Amygdala (tissue), 56 donors: Measurements from ENCODE around the gene CD247.

Experiments used
- DNase-seq, 56 donors: peaks; one replicate each; lab custom pipeline; 2025; lab: John Stamatoyannopoulos, UW

Gene CD247

DNA sequence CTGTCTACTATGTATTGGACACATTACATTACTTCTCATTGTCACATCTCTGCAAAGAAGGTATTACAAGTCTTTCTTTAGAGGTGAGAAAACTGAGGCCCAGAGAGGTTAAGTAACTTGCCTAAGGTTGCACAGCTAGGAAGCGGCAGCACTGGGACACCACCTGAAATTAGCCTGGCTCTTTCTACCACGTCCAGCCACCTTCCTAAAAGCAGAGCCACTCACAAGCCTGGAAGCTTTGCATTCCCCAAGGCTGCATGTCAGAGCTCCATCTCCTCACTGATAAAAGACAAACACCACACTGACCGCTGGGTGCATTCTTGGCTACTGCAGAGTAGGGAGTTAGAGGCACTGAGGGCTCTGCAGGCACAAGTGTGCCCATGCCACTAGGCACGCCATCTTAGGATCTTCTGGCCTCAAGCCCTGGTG, 2.4 kb downstream of the CD247 start:
- DNase-seq: no peak

DNA sequence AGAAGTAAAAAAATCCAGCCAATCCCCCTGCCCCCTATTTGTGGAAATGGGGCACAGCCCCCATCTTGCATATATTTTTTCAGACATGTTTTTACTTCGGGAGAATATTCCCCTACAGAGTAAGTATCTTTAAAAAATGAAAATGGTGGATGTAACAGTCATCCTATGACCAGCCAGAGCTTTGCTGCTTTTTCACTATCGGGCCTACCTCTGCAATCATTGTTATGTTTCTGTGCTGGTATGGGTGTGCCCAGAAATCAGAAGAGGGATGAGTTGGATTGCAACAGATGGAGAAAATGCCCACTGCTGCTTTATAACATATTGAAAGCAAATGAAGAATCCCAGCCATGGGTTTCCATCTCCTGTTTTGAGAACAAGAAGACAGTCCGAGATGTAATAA, 2.9 kb downstream of the CD247 start:
- DNase-seq: no peak

GRCh38 chr1:167514288-167514687, 4.0 kb downstream of the CD247 start:
- DNase-seq: no peak

GRCh38 chr1:167512046-167512654, 6.2 kb downstream of the CD247 start:
- DNase-seq: no peak

GRCh38 chr1:167511374-167511986, 6.8 kb downstream of the CD247 start:
- DNase-seq: no peak

GRCh38 chr1:167510881-167511280, 7.4 kb downstream of the CD247 start:
- no peak for DNase-seq

DNA sequence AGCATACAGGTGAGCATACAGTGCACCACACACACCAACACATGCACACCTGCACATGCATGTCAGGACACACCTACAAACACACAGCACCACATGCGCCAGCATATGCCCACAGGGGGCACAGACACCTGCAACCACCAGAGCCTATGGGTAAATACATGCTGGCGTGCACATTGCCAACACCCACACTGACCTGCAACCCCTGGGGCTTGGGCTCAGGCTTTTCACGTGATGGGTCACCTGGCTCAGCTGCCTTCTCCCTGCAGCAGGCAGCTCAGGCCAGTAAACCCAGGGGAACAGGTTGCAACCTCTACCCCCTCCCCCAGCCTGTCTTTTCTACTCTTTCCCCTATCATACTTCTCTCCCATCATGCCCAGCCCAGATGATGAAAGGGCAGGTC, 8.1 kb downstream of the CD247 start:
- no peak for DNase-seq

- no peak for DNase-seq
Measured at GRCh38 chr1:167509587-167509986, 8.7 kb downstream of the CD247 start.

DNA sequence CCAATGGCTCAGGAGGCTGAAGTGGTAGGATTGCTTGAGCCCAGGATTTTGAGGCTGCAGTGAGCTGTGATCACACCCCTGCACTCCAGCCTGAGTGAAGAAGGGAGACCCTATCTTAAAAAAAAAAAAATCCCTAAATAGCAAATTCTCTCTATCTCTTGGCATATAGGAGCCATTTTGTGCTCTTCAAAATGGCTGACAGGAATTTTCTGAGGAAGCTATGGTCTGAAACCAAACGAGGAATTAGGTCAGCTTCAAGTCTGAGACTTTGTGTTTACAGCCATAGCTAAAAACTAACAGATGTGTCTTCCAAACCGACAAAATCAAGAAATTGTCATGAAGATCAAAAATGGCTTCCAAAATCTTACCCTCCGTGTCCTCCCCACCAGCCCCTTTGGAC, 10.6 kb downstream of the CD247 start:
- no peak for DNase-seq

DNA sequence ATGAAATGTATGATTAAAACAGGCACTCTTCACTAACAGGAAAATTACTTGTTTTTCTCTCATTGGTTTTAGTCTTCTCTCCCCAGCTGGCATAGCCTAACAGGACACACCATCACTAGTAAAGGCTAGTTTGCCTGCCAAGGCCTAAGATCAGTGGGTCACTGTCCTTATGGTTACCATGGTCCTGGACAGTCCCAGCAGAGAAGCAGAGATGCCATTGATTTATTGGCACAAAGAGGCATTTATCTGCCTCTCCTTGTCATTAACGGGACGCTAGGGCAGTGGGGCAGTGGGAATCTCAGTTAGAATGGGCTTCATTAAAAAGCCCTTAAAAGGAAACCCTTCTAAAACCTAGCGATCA, 13.9 kb downstream of the CD247 start:
- no peak for DNase-seq

DNA sequence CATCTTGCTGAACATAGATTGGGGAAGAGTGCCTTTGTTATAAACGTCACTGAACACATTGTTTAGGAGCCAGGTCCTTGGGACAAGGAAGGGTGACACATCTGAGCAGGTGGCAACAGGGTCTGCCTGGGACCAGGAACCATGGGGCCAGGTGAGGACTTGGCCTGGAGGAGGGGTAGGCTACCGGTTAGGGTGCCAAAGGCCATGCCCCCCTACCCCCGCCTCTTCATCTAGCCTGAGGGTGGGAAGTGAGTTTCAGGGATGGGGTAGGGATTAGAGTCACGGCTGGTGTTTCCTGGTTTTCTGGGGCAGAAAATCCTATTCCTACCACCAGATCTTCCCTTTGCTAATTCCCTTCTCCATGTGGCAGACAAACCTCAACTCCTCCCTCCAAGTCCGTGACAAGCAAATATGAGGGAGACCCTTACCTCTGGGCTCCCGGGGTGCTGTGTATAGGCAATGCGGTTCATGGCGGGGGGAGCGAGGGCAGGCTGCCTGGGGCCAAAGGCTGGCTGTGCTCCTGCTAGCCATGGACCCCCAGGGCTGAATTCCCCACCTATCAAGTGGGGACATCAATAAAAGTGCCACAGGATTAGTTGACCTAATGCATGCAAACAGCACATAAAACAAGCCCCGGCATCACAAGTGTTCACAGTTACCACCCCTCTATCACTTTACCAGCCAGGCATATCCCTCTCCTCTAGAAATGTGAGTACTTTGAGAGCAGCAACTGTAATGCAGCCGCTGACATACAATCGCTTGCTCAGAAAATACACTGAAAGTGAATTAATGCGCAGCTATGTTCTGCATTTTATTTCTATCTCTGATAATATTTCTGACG, 14.5 kb downstream of the CD247 start:
- no peak for DNase-seq

GRCh38 chr1:167502719-167503462, 15.4 kb downstream of the CD247 start:
- DNase-seq: no peak

GRCh38 chr1:167502192-167502551, 16.2 kb downstream of the CD247 start:
- DNase-seq: no peak

- no peak for DNase-seq
Measured at GRCh38 chr1:167501515-167502191, 16.7 kb downstream of the CD247 start.

DNA sequence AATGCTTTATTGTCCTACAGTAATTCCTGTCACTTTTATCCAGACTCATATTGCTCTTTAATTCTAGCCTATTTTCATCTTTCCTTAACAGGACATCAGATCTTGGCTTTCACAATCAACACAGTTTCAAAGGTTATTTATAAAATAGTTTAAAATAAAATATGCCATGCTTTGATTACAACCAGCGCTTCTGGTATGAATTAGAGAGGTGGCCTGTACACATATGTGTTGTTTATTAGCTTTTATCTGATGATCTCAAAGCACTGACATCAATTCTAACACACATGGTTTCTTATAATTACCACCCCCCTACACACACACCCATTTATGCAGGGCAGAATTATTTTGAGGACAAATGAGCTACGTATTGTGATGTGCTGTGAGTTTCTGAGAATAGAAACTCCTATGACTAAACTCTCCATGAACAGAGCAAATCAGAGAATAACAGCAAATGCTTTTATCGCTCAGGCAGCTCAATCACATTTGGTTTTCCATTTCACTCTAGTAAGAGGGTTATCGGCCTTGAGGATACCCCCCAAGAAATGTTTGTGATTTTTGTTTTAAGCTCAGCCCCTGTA, 18.0 kb downstream of the CD247 start:
- DNase-seq: no peak

DNA sequence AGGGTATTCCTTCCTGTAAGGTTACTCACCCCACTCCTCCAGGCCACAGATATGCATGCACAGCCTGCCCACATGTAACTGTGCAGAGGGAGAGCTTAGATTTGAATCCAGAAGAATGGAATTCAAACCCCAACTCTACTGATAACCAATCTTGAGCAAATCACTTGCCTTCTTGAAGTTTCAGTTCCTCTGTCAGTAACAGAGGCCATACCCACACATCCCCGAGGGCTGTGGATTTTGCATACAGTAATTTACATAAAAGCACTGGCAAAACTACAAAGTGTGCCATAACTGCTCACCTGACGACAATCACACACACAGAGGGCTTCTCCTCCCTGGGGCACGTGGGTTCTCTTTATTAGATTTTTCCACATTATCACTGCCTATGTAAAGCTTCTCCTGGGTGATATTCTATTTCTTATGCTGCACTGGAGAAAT, 18.6 kb downstream of the CD247 start:
- DNase-seq: no peak

DNA sequence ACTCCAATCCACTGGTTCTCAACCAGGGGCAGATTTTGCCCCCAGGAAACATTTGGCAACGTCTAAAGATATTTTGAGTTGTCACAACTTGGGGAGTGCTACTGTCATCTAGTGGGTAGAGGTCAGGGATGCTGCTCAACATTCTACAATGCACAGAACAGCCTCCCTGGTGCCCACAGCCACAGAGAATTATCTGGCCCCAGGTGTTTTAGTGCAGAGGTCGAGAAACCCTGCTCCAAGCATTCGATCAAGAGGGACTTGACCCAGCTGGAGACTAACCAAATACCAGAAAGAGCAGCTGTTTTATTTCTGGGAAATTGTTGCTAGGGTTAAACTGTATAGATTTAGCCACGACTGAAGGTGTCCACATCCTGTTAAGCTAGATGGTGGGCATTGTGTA, 19.2 kb downstream of the CD247 start:
- DNase-seq: no peak

DNA sequence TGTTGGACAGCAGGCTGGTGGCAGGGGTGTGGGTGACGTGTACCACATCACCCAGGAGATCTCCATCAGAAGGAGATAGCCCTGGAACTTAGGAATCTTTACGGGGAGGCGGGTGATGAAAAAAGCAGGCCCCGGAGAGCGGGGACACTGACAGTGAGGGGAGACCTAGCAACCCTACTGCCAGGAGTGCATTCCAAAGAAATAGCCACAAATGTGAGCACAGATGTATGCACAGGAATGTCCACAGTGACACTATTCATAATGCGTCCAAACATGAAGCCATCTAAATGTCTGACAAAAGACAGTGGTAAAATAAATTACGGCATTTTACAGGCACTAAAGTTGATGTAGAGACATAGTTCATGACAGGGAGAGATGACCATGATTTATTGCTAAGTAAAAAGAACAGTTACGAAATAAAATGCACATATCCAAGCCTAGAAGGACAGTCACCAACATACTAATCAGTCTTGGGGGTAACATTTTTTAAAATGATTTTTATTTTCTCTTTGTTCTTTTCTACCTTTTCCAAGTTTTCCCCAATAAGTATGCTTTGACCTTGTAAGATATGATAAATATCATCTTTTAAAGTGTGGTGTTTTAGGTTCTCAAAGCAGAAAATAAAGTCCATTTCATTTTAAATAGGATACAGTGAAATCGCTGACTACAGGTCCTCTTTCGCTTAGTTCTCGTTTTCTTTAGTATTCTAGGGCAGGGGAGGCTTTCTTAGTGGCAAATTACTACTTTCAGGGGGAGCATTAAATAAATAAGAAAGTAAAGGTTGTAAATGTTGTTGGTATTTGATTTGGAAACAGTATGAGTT, 21.3 kb downstream of the CD247 start:
- DNase-seq: no peak

DNA sequence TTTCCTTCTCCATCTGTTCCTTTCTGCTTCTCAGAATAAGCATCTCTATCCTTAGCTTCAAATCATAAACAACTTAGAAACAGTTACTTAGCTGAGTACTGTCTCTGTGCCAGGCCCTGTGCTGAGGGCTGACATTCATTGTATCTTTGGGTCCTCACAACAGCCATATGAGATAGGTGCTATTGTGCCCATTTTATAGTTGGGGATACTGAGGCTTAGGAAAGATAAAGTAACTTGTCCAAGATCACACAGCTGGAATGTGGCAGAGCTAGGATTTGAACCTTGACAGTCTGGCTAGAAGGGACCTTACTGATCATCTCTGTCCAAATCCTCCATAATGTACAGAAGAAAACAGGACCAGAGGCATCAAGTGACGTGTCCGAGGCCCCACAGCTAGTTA, 25.0 kb downstream of the CD247 start:
- no peak for DNase-seq
